Thoracic aorta (tissue), 2 donors: ENCODE measurements around the gene ADARB2. TPM values are rescaled to one million over a fixed set of nuclear protein-coding genes. Genes with fewer than 3 reads are reported as not detected.

Experiments used
- ATAC-seq: fragments of 150-250 bp; one replicate; pipeline ENCODE4 v1.8.0; 2017; ENCODE audit warnings: low read depth; ENCODE audit not compliant: insufficient number of reproducible peaks, low FRiP score
- DNase-seq: peaks from one replicate; pipeline ENCODE4 v3.0.0-alpha.2; 2020; ENCODE audit warnings: low spot score
- H3K27ac ChIP-seq, 2 donors: fragments of 200-600 bp; sonication (generic); 1 replicate in 1 of 2; 2 replicates in 1 of 2; pipeline ENCODE4 v1.5.1; 2016; ENCODE audit warnings: mild to moderate bottlenecking in 2 of 2, moderate library complexity in 2 of 2
- H3K27me3 ChIP-seq: fragments of 200-600 bp; sonication (generic); replicated peaks from 2 replicates; pipeline ENCODE4 v1.6.0; 2016; ENCODE audit warnings: mild to moderate bottlenecking; ENCODE audit not compliant: insufficient read depth
- H3K36me3 ChIP-seq: fragments of 200-600 bp; sonication (generic); one replicate; pipeline ENCODE4 v1.5.1; 2016
- H3K4me1 ChIP-seq, 2 donors: fragments of 200-600 bp; sonication (generic); 1 replicate in 1 of 2; 2 replicates in 1 of 2; pipeline versions ENCODE4 v1.5.1 to v1.6.0; 2016; ENCODE audit warnings: low read depth in 2 of 2, mild to moderate bottlenecking in 1 of 2; ENCODE audit not compliant: control insufficient read depth in 1 of 2
- H3K4me3 ChIP-seq: fragments of 200-600 bp; sonication (generic); 2 replicates; pipeline ENCODE4 v1.5.1; 2016; ENCODE audit warnings: mild to moderate bottlenecking
- H3K9me3 ChIP-seq: fragments of 200-600 bp; sonication (generic); 2 replicates; pipeline ENCODE4 v1.5.1; 2016
- CTCF ChIP-seq: fragments of 200-600 bp; sonication (generic); IDR thresholded peaks from one replicate; pipeline ENCODE4 v1.5.1; 2019; ENCODE audit warnings: antibody characterized with exemption
- total RNA-seq, 2 donors: library from RNA; depleted of rRNA; stranded (reverse); fragments of >200 nt; gene quantifications; one replicate each; pipeline versions ENCODE4 v1.1.0 to v1.2.3, GENCODE V29; 2016

Gene ADARB2
- total RNA-seq, 2 donors from 2014 or later: 0.71 to 3.1 TPM

DNA sequence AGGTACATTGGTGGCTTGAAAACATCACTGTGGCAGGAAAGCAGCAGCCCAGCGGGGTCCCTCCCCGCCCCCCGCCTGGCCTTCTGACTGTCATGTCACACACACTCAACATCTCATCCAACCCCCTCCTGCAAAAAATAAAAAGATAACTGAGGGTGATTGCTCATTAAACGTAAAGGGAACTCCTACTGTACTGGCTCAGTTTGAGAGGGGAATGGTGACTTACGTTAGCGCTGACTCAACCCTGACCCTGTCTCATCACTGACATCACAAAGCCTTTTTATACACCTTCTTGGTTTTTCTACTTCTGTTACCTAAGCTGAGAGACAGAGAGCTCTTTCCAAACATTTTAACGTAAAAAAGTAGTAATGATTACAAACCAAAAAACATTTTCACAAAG is 48.8 kb downstream of the ADARB2 start:
- DNase-seq (no peak), ATAC-seq (no peak)
- Histone ChIP-seq H3K27me3 (no peaks in the 10 kb centered on the region), H3K4me1 (no peaks in the 10 kb centered on the region), H3K4me3 (no peak overlapping the region), H3K9me3 (no peaks in the 10 kb centered on the region), H3K27ac (no peak overlapping the region), H3K36me3 (no peaks in the 10 kb centered on the region)
- no peak for TF ChIP-seq CTCF

- Histone ChIP-seq H3K4me1 (no peaks in the 10 kb centered on the region), H3K27ac (no peak overlapping the region), H3K36me3 (no peaks in the 10 kb centered on the region), H3K27me3 (no peaks in the 10 kb centered on the region), H3K4me3 (no peak overlapping the region), H3K9me3 (no peaks in the 10 kb centered on the region)
- ATAC-seq (no peak), DNase-seq (no peak)
- no peak for TF ChIP-seq CTCF
Measured at GRCh38 chr10:1687623-1688150, 49.6 kb downstream of the ADARB2 start.

DNA sequence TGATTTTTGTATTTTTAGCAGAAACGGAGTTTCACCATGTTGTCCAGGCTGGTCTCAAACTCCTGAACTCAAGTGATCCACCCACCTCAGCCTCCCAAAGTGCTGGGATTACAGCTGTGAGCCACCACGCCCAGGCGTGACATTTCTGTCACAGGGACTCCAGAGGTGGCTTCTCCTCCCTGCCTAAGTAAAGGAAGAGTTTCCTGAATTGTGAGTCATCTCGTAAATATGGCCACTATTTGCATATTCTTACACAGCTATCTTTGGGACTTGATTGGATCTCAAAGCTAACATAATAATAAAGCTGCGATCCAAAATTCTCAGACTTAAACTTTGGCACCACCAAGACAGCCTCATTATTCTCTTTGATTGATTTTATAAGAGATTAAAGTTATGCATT is 50.1 kb downstream of the ADARB2 start:
- Histone ChIP-seq H3K4me1 (no peaks in the 10 kb centered on the region), H3K9me3 (no peaks in the 10 kb centered on the region), H3K4me3 (no peak overlapping the region), H3K36me3 (no peaks in the 10 kb centered on the region), H3K27me3 (no peaks in the 10 kb centered on the region), H3K27ac (no peak overlapping the region)
- DNase-seq: no peak
- TF ChIP-seq CTCF: no peak
- ATAC-seq: no peak

DNA sequence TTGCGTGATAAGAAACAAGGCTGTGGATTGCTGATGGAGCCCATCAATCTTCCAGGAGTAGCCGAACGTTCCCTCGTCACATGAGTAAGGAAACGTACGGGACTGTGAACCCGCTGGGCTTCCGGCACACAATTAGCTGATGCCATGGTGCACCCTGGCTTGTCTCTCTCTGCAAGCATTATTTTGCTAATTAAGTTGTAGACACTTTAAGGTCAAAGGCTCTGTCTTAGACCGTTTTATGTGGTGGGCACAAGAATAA is 50.9 kb downstream of the ADARB2 start:
- Histone ChIP-seq H3K9me3 (no peaks in the 10 kb centered on the region), H3K27me3 (no peaks in the 10 kb centered on the region), H3K27ac (no peak overlapping the region), H3K4me3 (no peak overlapping the region), H3K36me3 (no peaks in the 10 kb centered on the region), H3K4me1 (no peaks in the 10 kb centered on the region)
- ATAC-seq: no peak
- no peak for DNase-seq
- no peak for TF ChIP-seq CTCF

GRCh38 chr10:1685699-1686490 is 51.4 kb downstream of the ADARB2 start:
- TF ChIP-seq CTCF: no peak
- Histone ChIP-seq H3K9me3 (no peaks in the 10 kb centered on the region), H3K27me3 (no peaks in the 10 kb centered on the region), H3K4me1 (no peaks in the 10 kb centered on the region), H3K27ac (no peak overlapping the region), H3K36me3 (no peaks in the 10 kb centered on the region), H3K4me3 (no peak overlapping the region)
- no peak for ATAC-seq
- no peak for DNase-seq
